Activated gamma-delta T cell (primary cell): ENCODE measurements around the gene ANKS3.

Experiments
- DNase-seq: peaks from one replicate; lab custom pipeline; 2025; lab: John Stamatoyannopoulos, UW
- total RNA-seq, 2 donors: gene quantifications; one replicate each; lab custom pipeline; 2026; lab: John Stamatoyannopoulos, UW

ANKS3 gene, protein sequence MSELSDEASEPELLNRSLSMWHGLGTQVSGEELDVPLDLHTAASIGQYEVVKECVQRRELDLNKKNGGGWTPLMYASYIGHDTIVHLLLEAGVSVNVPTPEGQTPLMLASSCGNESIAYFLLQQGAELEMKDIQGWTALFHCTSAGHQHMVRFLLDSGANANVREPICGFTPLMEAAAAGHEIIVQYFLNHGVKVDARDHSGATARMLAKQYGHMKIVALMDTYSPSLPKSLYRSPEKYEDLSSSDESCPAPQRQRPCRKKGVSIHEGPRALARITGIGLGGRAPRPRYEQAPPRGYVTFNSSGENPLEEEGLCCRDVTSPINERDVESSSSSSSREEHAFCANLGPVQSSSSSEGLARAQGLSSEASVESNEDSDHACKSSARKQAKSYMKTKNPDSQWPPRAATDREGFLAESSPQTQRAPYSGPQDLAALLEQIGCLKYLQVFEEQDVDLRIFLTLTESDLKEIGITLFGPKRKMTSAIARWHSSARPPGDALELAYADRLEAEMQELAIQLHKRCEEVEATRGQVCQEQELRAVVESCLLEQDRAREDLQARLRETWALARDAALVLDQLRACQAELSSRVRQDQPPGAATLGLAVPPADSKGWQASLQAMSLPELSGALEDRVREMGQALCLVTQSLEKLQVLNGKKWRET
- total RNA-seq = 26.3 to 40.4 reads per million in 2 donors

DNA sequence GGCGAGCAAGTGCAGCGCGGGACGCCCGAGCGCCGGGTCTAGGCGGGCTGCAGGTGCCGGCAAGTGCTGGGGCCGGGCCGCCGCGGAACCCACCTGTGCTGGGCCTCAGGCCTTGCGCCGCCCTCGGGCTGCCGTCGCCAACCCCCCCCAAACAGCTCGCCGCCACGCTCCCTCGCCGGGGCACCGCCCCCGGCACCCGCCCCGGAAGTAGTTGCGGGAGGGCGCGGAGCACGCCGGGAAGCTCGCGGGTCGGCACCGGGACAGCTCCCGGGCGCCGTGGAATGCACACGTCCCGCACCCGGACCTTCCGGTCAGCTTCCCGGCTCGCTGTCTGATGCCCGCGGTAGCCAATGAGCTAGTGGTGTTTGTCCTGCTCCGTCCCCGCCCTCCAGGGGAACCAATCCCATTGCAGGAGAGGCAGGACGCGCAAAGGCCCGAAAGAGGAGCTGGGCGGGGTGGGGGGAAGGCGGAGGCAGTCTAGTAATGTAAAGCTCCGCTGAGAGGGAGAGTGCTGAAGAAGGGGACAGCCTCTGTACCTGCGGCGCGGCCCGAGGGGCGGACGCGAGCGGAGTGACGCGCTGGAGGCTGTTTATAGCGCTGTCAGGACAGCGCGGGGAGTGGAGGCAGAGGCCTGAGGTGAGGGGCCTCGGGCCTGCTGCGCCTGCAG lies at the start of gene ANKS3, which contains the start of gene DNAAF8:
ANKS3 (minus strand) TSS at position 209 of the 667 bp plus-strand sequence. CDS start 4,122 bp downstream, outside the sequence.
DNAAF8 (plus strand) TSS at position 475 of the 667 bp plus-strand sequence. CDS start 1,978 bp downstream, outside the sequence.
- peak; percentile 77 for DNase-seq

- no peak for DNase-seq
Observed at GRCh38 chr16:4783251-4783950, 49.3 kb upstream of the ANKS3 start.

- no peak for DNase-seq
Observed at GRCh38 chr16:4780235-4780634, 46.2 kb upstream of the ANKS3 start.

- no peak for DNase-seq
Observed at GRCh38 chr16:4778050-4778392, 44.0 kb upstream of the ANKS3 start.

- DNase-seq = no peak
Observed at GRCh38 chr16:4777339-4778049, 43.4 kb upstream of the ANKS3 start.

- no peak for DNase-seq
Observed at GRCh38 chr16:4776141-4776705, 42.2 kb upstream of the ANKS3 start.

DNA sequence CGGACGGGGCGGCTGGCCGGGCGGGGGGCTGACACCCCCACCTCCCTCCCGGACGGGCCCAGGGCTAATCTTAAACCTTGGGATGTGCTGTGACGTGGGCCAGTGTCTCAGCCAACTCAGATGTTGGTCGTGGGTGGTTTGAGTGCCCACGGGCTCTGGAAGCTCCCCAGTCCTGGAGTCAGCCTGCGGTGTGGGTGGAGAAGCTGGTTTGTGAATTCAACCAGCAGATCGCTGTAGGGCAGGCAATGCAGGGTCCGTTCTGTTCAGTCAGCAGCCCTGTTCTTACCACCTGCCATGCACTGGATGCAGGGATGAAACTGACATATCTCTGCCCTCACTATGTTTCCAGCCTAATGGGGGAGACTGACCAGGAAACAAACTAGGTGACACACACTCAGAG lies 40.9 kb upstream of the ANKS3 start:
- DNase-seq = no peak

- DNase-seq = no peak
Observed at GRCh38 chr16:4772351-4772750, 38.3 kb upstream of the ANKS3 start.

- DNase-seq = no peak
Observed at GRCh38 chr16:4771646-4772045, 37.6 kb upstream of the ANKS3 start.

GRCh38 chr16:4769306-4769638 lies 35.2 kb upstream of the ANKS3 start:
- DNase-seq = no peak

DNA sequence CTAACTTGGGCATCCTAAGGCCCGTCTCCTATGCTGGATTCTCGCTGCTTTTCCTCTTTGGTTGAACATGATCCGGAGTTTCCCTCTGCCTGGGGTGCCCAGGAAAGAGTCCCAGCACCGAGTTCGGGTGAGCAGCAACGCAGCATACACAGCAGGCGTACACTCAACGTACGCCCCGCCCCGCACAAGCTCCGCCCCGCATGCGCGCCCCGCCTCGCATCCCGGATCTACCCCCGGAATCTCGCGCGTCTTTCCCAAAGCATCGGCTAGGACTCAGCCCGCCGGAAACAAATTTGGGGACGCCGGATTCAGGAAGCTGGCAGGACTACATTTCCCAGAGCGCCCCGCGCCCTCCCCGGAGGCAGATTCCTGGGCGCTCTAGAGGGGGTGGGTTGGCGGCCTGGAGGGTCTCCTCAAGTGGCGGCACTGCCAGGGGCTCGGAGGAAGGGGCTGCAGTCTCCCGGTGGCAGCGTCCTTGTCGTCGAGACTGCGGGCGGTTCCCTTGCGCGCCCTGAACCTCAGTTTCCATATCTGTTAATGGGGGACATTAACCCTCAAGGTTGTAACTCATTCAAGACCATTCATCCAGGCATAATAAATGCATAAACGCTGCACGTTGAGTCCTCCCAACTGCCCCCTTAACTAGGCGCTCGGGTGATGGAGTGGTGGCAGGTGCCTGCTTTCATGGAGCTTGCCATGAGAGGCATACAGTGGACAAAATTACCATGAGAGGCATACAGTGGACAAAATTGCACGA lies 34.7 kb upstream of the ANKS3 start:
- DNase-seq = peak; percentile 63

DNA sequence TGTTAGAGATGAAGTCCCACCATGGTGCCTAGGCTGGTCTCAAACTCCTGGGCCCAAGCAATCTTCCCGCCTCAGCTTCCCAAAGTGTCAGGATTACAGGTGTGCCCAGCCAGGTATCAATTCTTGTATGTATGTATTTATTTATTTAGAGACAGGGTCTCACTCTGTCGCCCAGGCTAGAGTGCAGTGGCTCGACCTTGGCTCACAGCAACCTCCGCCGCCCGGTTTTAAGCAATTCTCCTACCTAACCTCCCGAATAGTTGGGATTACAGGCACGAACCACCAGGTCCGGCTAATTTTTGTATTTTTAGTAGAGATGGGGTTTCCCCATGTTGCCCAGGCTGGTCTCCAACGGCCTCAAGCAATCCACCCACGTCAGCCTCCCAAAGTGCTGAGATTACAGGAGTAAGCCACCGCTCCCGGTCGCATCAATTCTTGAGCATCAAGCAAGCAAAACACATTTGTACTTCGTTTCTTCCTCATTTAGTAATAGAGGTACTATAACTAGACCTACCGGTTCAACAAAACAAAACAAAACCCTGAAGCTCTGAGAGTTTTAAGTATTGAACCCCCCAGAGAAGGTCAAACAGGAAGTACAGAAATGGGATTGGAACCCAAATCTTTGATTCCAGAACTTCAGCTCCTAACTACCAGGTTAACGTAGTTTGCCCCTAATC lies 33.9 kb upstream of the ANKS3 start:
- DNase-seq = no peak

DNA sequence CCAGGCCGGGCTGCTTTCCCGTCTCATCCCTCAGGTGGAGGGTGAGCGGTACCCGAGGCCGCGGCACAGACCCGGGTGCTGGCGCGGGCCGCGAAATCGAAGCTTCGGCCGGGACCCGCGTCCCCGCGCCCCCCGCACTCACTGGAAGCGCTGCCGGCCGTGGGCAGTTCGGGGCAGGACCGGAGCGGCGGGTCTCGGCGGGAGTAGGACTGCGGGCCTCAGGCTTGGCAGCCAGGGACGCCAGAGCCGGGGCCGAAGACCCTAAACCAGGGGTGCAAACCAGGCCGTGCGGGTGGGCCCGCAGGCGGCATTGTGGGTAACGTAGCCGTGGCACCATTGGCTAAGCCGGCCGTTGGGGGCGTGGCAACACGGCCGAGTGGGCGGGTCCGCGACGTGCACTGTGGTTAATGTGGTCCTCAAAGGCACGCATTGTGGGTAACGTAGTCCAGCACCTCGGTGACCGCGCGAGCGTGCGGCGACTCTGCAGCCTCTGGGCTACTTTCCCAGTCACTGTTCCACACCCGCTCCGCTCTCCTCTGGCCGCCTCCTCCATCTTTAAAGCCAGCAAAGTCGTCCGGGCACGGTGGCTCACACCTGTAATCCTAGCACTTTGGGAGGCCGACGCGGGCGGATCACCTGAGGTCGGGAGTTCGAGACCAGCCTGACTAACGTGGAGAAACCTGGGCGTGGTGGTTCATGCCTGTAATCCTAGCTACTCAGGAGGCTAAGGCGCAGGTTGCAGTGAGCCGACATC lies 33.0 kb upstream of the ANKS3 start, which contains the start of gene ZNF500:
ZNF500 (minus strand) TSS at position 288 of the 754 bp plus-strand sequence. CDS start 1,184 bp downstream, outside the sequence.
- DNase-seq = peak; percentile 90

- no peak for DNase-seq
Observed at GRCh38 chr16:4765511-4766474, 31.7 kb upstream of the ANKS3 start.

GRCh38 chr16:4763791-4764190 lies 29.7 kb upstream of the ANKS3 start:
- DNase-seq = no peak

GRCh38 chr16:4762205-4762604 lies 28.1 kb upstream of the ANKS3 start:
- DNase-seq = no peak

DNA sequence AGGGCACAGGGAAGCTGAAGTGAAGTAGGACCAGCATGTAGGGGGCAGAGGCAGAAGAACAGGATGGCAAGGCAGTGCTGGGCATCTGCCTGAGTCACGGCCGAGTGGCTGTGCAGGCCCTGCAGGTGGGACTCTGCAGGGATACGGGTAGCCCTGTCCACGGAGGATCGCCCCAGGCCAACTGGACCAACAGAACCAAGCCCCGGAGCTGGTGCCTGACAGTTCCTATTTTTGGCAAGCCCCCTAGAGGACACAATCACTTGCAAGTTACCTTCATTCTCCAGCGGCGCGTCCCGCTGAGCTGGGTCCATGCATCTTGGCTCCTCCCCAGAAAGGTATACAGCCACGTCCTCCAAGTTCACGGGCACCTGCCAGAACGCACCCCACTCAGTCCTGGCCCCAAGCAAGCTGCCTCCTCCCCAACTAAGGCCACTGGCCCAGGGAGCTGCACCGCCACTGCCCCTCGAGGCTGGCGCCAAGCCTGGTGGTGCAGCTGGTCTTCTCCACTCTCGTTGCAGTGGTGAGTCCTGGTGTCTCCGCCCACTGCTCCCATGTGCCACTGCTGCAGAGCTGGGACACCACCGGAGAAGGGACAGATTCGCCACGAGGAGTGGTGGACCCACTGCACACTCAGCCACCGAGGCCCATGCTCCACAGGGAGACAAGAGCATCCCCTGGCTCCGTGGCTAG lies 26.3 kb upstream of the ANKS3 start:
- no peak for DNase-seq
